HS-27A (cell line): ENCODE measurements around the gene SLC38A6.
A peak's percentile ranks its signal among the peaks of the same experiment; 100 is the strongest.

Source experiments
- DNase-seq: peaks from one replicate; pipeline ENCODE4 v3.0.0-alpha.2; 2012; ENCODE audit warnings: low read depth, missing footprints

The SLC38A6 gene

DNA sequence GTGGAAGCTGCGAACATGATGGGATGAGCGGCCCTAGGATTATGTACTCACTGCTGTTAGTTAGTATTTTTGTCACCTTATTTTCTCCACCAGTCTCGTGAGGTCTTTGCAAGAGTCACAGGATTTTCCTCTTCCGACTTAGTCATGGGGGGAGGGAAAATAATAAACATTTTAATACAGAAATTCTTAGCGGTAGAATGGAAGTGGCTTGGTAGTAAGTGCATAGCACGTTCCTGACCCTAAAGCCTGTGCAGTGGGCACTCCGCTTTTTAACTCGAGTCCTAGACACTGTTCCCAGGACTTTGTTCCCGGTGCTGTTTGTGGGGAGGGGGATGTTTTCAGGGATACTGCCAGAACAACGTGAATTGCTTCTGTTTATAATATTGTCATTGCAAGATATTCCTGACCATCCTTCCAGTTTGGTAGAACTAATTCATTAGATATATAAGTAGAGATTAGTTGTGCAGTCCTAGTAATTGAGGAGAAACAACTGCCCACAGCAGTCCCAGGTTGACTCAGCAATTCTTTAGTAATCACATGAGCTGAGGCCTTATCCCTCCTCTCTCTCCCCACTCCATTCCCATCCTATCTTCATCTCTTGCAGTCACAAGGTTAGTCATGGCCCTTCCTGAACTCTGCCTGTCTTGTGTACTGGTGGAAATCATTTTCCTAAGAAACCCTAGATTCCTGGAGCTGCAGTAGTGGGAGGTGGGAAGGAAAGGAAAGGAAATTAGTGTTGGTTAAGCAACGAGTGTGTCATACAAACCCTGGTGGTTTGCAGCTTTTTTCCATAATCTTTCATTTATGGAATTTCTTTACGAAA, 799 bp downstream of the SLC38A6 start:
- DNase-seq: peak; percentile 53

DNA sequence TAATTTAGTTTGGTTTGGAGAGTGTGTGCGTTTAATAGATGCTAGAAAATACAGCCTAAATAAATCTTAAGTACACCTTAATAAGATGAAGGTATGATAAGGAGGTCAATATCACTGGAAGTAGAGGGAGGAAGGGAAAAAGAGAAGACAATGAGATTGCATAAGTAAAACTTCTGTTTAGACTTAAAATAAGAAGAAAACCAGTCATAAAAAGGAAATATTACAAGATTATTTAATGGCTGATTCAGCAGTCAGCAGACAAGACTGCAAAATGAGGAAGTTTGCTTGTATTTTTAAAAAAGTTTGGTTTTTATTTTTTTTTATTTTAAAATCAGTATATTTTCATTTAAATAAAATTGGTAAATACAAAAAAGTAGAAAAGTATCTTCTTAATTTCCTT, 3.2 kb downstream of the SLC38A6 start:
- no peak for DNase-seq

DNA sequence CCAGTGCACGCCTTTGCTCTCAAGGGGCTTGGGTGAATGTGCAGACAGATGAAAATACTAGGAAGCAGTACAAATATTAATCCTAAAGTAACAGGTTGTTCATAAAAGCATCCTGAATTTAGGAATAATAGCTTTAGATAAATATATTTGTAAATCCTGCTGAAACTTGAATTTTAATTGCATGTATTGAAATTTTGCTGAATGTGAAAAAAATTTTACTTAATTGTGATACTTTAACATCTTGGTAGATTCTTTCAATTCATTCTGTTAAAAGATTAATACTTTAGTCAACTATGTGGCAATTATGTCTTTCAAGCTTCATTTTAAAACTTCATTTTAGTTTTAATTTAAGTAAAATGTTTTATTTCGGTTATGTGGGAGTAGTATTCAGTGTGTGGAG, 5.5 kb downstream of the SLC38A6 start:
- no peak for DNase-seq

DNA sequence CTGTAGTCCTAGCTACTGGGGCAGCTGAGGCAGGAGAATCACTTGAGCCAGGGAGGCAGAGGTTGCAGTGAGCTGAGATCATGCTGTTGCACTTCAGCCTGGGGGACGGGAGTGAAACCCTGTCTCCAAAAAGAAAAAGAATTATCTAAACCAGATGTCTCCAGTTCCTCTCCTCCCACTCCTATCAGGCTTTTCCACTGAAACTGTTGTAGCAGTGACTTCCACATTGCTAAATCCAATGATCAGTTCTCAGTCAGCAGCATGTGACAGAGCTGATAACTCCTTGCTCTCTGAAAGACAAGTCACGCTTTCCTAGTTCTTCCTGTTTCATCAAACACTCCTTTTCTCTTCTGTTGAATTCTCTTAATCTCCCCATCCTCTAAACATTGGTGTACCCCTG, 8.6 kb downstream of the SLC38A6 start:
- no peak for DNase-seq

DNA sequence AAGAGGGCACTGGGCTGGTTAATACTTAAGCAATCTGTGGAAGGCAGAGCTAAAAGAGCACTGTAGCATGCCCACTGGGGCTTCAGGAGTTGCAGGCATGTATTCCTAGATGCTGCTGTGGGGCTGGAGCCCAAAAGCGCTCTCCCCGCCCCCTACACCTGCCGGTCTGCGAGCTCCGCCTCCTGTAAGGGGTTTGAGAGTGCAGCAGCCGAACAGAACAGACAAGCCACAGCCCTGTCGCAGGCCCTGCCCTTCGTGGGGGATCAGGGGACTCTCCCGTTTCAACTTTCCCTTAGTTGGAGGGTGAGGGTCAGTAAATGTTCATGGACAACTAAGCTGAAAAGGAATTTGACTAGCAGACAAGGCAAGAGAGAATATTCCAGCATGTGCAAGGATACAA, 17.6 kb downstream of the SLC38A6 start:
- DNase-seq: no peak

DNA sequence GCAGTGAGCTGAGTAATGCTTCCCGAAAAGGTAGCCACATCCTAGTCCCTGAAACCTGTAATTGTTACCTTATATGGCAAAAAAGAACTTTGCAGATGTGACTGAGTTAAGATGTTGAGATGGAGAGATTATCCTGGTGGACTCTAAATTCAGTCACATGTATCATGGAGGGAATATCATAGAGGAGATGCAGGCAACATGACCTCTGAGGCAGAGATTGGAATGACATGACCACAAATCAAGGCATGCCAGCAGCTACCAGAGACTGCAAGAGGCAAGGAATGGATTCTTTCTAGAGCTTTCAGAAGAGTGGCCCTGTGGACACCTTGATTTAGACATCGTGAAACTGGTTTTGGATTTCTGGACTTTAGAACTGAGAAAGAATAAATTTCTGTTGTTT, 18.5 kb downstream of the SLC38A6 start:
- DNase-seq: no peak

DNA sequence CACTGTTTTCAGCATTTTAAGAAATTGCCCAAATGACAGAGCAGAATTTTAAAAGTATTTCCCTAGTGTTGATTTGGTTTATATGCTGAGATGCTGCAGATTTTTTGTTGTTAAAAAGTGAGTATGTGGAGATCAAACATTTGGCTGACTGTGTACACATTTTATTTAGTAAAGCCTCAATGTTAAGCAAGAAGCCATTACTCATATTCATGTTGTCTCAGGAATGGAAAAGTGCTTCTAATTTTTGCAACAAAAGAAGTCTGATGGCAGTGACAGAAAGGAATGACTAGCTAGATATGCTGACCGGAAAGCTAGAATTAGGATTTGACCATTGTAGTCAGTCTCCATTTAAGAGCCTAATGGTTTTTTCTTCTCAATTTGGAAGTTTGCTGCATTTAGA, 22.5 kb downstream of the SLC38A6 start:
- no peak for DNase-seq

DNA sequence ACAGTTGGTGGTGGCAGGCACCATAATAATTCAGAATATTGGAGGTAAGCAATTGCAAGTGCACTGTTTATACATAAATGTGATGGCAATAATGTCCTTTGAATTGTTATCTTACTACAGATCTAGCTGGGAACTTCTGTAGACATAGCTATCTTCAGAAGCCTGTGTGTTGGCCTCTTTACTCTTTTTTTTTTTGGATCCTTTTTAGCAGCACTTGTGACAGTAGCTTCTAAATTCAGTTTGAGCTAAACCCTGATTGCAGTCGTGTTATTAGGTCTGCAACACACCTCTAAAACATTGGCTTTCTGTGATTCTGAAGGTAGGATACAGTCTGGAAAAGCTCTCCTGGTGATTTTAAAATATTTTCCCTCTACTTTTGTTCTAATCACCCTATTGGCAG, 38.5 kb downstream of the SLC38A6 start:
- no peak for DNase-seq

DNA sequence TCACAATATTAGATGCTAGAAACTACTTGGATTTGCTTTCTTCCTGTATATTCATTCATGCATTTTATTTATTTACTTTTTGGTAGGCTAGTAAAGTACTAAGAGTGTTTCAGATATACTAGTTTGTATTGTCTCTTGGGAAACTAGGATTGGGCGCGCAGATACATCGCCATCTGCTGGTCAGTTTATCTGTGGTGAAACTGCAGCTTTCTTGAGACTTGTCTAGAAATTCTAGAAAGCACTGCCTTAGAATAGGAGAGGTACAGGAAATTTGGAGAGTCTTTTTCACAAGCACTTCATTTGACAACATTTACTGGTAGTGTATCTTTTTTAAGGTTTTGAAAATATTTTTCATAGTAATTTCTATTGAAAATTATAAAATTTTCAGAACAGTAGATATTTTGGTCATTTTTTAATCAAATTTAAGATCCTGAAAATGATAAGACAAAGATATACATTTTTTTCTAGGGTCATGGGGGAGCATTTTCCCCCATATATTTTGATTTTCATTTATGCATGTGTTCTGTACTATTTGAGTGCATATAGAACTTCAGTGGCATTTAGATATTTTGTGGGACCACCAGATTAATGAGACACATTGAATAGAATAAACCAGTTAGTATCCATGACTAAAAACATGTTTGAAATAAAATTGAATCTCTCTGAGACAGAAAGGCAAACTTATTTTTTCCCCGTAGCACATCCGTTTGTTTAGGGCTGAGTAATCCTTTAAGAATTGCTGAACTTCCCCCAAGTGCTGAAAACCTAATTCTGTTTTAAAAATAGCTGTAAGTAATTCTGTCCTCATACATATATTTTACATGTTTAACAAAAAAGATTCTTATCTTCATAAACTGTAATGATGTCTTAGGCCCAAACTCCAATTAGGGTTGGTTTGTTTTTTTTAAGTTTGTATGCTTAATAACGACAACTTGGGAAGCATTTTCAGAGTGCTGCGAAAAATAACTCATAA, 44.5 kb downstream of the SLC38A6 start:
- DNase-seq: peak; percentile 47

DNA sequence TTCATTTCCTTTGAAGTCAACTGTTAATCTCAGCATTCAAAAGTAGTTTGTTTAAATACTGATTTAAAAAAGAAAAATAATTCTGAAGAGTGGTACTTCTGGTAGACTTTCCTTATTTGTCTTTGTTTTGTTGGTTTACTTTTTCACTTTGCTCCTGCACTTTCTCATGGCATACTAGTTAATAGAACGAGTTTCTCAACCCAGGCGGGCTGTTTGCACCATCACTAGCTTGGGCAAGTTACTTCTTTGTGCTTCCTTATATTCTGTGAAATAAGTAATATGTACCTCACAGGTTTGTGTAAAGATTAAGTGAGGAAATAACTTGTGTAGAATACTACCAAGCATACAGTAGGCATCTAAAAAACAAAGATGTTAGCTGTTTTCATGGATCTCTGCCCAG, 45.5 kb downstream of the SLC38A6 start:
- DNase-seq: no peak

DNA sequence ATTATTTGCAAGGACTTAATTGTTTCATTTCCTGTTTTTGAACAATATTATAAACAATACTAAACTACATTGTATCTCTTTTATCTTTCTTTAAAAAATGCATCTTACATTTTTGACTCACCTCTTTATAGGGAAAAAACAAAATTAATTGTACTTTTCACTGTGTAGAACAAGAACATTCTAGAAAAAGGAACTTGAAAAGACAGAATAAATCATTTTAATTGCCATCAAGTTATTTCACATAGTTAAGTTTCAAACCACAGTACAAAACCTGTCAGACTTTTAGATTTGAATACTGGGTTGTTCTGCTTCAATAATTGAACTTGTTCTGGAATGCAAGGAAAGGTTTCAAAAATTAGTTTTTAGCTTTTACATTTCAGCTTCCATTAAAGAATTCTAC, 50.0 kb downstream of the SLC38A6 start:
- no peak for DNase-seq

DNA sequence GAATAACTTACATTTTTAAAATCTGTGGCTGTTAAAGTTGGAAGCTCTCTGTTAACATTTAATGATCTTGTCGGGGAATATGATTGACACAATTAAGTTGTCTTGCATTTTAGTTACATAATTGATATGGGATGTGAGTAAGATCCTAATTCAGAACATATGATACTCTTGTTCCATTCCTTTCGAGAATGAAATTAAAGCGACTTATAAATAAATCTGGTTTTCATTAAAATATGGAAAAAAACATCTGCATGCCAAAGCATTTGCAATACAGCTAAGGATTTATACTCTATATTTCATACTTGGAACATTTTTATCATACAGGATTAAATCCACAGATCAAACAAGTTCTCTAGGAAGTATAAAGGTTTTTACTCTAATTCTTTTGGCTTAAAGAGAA, 52.0 kb downstream of the SLC38A6 start:
- no peak for DNase-seq

DNA sequence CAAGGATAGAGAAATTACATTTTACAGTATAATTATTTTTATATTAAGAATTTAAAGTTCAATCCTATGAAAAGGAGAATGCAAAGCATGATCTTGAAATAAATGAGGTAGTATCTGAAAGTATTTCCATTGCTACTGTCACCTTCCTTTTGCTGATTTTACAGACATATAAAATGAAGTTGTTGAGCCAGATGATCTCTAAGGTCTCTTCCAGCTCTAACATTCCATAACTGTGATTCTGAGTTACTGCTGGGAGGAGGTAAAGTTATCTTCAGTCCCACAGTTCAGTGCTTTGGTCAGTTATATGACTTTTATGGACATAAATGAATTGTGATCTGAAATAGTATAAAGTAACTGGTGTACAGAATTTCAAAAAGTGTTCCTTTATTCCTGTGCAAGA, 52.8 kb downstream of the SLC38A6 start:
- no peak for DNase-seq

DNA sequence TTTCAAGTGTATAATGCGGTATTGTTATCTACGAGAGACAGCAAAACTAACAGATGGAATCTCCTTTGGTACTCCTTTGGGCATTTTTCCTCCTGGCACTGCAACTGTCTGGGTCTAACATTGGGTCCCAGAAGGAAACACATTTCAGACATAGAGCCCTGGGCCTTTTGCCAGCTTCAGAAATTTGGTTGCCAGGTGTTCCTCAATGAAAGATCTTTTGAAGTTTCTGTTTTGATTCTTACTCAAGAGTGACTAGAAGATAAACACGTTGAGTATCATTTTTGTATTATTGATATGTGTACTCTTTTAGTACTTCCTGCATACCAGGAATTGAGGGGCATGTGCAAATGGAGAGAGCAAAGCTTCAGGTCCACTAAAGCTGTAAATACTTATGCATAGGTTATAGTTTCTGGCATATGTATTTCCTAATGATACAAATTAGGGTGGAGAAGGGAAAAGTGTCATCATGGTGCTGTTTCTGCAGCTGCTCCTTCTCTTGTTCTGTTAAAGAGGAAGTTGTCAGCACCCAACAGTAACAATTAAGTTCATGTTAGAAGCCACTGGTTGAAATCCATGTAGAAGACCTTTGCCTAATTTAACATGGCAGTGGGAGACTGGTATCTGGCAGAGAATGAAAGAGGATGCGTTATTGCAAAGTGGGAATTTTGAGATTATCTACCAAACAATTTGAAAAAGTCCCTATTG, 53.5 kb downstream of the SLC38A6 start:
- no peak for DNase-seq

DNA sequence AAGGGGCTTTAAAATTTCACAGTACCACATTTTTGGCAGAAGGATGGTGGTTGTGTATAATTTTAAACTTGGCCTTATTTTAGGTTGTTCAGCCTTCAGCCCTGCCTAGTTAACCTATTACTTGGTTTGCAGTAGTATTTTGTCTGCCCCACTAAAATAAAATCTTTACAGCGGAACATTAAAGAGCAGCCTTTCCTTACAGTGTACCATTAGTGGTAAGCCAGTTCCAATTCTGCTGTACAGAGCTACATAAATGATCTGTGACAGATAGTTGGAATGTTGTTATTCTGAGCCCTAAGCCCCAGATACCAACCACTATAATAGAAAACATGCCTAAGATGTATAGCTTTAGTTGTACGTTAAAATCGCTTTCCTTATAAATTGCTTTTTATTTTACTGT, 56.2 kb downstream of the SLC38A6 start:
- DNase-seq: no peak

DNA sequence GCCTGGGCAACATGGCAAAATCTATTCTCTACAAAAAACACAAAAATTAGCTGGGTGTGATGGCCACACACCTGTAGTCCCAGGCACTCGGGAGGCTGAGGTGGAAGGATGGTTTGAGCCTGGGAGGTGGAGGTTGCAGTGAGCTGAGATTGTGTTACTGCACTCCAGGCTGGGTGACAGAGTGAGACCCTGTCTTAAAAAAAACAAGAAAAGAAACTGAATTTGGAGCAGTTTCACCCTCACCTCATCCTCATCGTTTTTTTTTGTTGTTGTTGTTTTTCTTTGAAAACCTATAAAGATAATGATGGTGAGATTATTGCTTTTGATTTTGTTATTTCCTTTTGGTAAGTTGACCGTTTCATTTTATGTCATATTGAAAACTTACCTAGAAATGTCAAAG, 60.7 kb downstream of the SLC38A6 start:
- no peak for DNase-seq

DNA sequence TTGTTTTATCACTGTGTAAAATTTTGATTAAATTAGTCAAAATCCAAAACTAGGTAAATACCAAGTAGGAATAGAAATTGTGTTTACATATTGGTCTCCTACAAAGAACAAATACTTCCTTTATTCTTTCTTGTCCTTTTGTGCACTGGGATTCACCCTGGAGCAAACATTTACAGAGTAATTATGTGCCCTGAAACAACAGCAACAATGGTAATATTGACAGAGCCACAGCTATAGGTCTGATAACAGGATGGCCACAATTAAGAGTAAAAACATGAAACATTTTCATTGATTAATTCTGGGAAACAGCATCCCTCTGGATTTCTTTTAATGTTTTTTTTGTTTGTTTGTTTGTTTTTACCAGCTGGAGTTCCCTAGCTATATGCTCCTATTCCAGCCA, 61.2 kb downstream of the SLC38A6 start:
- no peak for DNase-seq

DNA sequence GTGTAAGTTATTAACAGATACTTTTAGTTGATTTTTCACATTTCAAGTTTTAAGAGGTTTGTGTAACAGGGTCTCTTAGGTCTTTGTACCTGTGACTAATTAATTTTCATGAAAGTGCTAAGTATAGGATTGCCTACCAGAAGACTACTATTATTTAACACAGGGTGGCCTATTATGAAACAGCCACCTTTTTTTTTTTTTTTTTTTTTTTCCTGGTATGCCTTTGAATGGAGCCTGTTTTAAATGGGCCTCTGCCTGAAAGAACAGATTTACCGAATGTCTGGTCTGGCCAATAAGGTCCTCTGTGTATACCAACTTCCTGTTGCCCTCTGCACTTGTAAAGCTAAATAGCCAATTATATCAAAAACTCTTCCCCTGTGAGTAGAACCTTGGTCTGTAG, 62.5 kb downstream of the SLC38A6 start:
- no peak for DNase-seq

DNA sequence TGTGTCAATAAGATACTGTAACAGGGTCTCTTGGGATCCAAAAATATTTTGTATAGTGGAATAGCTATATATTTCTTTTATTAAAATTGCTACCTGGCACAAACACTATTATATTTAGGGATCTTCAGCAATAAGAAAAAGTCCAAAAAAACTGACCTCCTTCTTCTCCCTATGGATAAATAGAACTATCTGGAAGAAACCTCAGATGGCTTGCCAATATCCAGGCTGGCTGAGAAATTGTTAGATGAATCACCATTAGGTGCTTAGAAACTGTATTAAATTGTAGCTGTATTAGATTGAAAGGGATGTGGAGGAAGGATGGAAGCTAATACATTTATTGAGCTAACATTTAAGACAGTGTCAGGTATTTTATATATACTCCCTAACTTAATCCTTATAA, 66.0 kb downstream of the SLC38A6 start:
- DNase-seq: no peak

DNA sequence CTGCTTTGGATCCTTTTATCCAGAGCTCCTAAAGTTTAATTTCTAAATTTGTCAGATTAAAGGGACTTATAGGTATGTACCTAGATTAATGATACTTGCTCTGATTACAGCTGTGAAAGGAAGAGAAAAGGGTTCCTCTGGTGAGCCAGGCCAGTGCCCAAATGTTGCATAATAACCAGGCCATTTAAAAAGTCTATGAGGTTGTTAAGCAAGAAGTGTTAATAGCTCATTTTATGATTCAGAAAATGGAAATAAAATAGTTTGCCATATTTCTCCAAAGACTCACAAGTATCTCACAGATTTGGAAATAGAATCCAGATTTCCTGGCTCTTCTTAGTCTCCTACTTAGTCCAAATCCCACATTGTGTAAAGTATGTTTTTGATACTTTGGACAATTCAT, 67.6 kb downstream of the SLC38A6 start:
- no peak for DNase-seq

DNA sequence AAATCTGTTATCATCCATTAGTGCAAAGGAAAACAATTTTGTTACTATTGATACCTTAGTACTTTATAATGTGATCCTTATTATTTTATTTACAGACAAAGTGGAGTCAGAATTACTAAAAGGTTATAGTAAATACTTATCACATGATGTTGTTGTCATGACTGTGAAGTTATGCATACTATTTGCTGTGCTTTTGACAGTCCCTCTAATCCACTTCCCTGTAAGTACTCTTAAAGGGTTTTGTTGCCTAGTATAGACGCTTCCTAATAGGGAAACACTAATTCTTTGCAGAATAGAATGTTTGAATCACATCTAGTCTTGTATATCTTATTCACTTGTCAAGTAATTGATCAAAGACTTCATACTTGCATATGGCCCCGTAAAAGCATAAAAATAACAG, 69.4 kb downstream of the SLC38A6 start:
- DNase-seq: no peak

DNA sequence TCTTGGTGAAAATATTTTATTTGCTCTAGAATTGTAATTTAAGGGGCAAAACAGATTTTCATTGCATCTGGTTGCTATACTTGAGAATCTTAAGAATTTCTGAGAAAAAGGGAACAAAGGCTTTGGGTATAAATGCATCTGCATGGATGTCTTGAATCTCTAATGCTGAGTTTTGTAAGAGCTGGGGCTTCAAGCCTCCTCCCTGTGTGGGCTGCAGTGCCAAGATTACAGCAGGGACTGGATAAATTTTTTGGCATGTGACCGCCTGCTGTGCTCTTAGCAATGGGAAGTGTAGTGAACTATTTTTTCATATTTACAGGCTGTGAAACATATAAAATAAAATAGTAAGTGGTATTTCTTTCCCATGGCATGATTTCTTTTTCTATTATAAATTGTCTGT, 70.0 kb downstream of the SLC38A6 start:
- no peak for DNase-seq

DNA sequence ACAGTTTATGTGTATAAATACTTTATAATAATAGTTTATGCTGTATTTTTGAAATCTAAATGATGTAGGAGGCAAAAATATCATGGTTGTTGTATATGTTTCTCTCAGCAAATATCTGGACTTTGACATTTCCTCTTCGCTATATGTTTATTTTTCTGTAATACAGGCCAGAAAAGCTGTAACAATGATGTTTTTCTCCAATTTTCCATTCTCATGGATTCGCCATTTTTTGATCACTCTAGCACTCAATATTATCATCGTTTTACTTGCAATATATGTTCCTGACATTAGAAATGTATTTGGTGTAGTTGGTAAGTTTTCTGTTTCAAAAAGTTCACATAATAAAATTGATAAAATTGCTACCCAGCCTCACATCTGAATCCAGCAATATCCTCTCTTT, 70.6 kb downstream of the SLC38A6 start:
- no peak for DNase-seq
